ENCODE results near the gene LRRC28.

LRRC28 gene

DNA sequence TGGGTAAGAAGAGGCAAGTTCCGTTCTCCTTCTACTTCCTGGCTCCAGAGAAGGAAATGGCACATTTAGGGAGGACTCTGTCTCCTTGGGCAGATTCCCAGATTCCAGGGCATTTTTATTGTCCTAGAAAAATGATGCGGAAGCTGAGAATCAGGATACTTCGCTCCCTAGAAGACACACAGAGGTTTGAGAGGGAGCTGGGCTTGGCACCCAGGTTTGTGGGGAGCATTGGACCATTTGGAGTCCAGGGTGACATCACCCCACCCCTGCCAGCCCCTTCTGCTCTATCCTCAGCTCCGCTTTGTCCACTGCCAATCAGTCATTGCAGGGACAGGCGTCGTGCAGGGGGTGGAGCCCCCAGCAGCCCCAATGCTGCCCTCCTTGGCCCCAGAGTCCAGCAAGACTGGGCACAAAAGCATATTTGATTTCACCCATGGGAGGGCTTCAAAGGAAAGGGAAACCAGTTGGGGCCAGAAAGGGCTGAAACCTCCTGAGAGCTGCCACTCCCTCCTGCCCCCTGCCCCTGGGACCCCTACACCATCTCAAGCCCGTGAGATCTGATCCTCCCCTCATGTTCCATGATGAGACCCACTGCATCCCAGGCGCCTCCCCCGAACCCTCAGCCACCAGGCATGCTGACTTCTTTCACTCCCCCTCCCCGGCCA, 184.7 kb downstream of the LRRC28 start:
- Histone ChIP-seq H3K4me3 (ENCODE audit: low read depth, low read length) (no peak overlapping the region), H3K9me3 (no peaks in the 10 kb centered on the region), H3K36me3 (no peaks in the 10 kb centered on the region), H3K27me3 (no peaks in the 10 kb centered on the region), H3K4me1 (no peaks in the 10 kb centered on the region)
- TF ChIP-seq CTCF (IDR thresholded peaks at IDR 0.05; ENCODE audit: low read depth, low read length): no peak
- DNase-seq: peak; percentile 3

DNA sequence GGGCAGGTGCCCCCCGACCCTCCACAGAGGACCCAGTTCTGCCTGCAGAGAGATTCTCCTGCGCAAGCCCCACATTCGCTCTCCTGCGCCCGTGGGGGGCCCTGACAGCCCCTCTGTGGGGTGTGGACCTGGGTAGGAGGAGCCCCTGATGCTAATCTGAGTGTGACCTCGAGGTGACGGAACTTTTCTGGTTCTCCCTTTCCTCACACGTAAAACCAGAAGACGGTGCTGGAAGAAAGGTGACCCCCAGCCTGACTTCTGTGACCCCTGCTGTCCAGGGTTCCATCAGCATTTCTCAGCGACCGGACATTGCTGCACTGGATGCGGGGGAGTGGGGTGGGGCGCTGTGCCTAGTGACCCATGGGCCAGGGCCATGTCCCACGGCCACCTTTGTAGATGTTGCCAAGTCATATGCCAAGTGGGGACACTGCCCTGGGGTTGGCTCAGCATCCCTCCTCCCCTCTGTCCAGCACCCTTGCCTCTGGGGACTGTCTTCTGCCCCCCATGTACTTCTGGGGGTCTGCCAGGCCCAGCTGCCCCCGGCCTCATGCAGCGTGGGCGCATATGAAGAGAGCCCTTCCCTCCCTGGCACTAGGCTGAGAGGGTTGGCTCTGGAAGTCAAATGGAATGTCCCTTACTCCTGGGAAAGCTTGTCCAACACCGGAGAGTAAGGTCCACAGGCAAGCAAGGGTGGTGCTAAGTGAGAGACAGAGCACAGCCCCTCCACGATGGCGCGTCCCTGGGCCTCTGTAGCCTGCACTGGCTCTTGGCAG, 185.4 kb downstream of the LRRC28 start:
- H3K4me1 ChIP-seq: no peaks in the 10 kb centered on the region
- peak; percentile 3 for DNase-seq
- TF ChIP-seq CTCF (IDR thresholded peaks at IDR 0.05; ENCODE audit: low read depth, low read length): no peak

GRCh38 chr15:99437315-99438223, 186.3 kb downstream of the LRRC28 start:
- TF ChIP-seq CTCF (IDR thresholded peaks at IDR 0.05; ENCODE audit: low read depth, low read length): no peak
- Histone ChIP-seq H3K27me3 (no peaks in the 10 kb centered on the region), H3K9me3 (no peaks in the 10 kb centered on the region), H3K4me3 (ENCODE audit: low read depth, low read length) (no peak overlapping the region), H3K36me3 (no peaks in the 10 kb centered on the region), H3K4me1 (no peaks in the 10 kb centered on the region)
- peak; percentile 3 for DNase-seq

More for the DNA sequence above, 185.4 kb downstream of the LRRC28 start:
- Histone ChIP-seq H3K36me3 (no peaks in the 10 kb centered on the region), H3K4me3 (ENCODE audit: low read depth, low read length) (no peak overlapping the region), H3K27me3 (no peaks in the 10 kb centered on the region), H3K9me3 (no peaks in the 10 kb centered on the region)

DNA sequence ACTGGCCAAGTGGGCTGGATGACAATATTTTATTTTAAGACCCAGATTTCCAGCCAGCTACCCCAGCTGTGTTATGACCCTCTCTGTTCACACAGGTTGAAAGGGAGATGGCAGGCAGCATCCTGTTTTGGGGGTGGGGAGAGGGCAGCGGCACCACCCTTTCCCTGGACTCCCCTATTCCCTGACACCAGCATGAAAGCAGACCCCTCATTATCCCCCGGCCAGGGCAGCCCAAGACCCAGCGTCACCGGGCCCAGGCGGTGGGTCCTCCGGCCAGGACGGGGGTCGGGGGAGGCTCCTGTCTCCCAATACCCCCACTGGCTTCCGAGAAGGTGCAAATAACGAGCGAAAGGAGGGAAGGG, 186.9 kb downstream of the LRRC28 start:
- DNase-seq: peak; percentile 3
- Histone ChIP-seq H3K9me3 (no peaks in the 10 kb centered on the region), H3K36me3 (no peaks in the 10 kb centered on the region), H3K4me3 (ENCODE audit: low read depth, low read length) (no peak overlapping the region), H3K4me1 (no peaks in the 10 kb centered on the region), H3K27me3 (no peaks in the 10 kb centered on the region)
- no peak for TF ChIP-seq CTCF (IDR thresholded peaks at IDR 0.05; ENCODE audit: low read depth, low read length)

GRCh38 chr15:99438691-99439523, 187.6 kb downstream of the LRRC28 start:
- Histone ChIP-seq H3K4me3 (ENCODE audit: low read depth, low read length) (no peak overlapping the region), H3K27me3 (no peaks in the 10 kb centered on the region), H3K36me3 (no peaks in the 10 kb centered on the region), H3K4me1 (no peaks in the 10 kb centered on the region), H3K9me3 (no peaks in the 10 kb centered on the region)
- TF ChIP-seq CTCF (IDR thresholded peaks at IDR 0.05; ENCODE audit: low read depth, low read length): no peak
- peak; percentile 3 for DNase-seq
